HUES6 (cell line): Measurements from ENCODE around the gene ZNF341.

ENCODE experiments used
- H3K27ac ChIP-seq: 2 replicates; pipeline ENCODE4 v1.7.0; 2013; ENCODE audit warnings: low read depth, mild to moderate bottlenecking, low read length, inconsistent platforms
- H3K27me3 ChIP-seq: 2 replicates; pipeline ENCODE4 v1.6.1; 2013; ENCODE audit warnings: low read length; ENCODE audit not compliant: control insufficient read depth, insufficient read depth
- H3K36me3 ChIP-seq: 2 replicates; pipeline ENCODE4 v1.6.1; 2013; ENCODE audit warnings: low read length; ENCODE audit not compliant: control insufficient read depth, insufficient read depth
- H3K4me1 ChIP-seq: 2 replicates; pipeline ENCODE4 v1.6.1; 2013; ENCODE audit warnings: low read length; ENCODE audit not compliant: control insufficient read depth, insufficient read depth
- H3K4me3 ChIP-seq: 2 replicates; pipeline ENCODE4 v1.5.1; 2013; ENCODE audit warnings: low read depth, low read length
- H3K9ac ChIP-seq: one replicate; pipeline ENCODE4 v1.6.1; 2013; ENCODE audit warnings: mild to moderate bottlenecking, low read length
- H3K9me3 ChIP-seq: 2 replicates; pipeline ENCODE4 v1.6.1; 2013; ENCODE audit warnings: low read depth, low read length; ENCODE audit not compliant: control insufficient read depth, insufficient read depth

ZNF341 gene

GRCh38 chr20:33837096-33837830, 105.5 kb downstream of the ZNF341 start:
- H3K9ac ChIP-seq, result no peak overlapping the region

GRCh38 chr20:33838035-33838864, 106.5 kb downstream of the ZNF341 start:
- Histone ChIP-seq H3K27ac (no peak overlapping the region), H3K9ac (no peak overlapping the region), H3K9me3 (no peaks in the 10 kb centered on the region), H3K36me3 (0 out of 2 replicates have a peak, but pooled peaks cover 6% of the 10 kb centered on the region), H3K4me1 (peaks cover 43% of the 10 kb centered on the region), H3K4me3 (no peak overlapping the region), H3K27me3 (no peaks in the 10 kb centered on the region)

More at GRCh38 chr20:33837096-33837830, 105.5 kb downstream of the ZNF341 start:
- H3K27me3 ChIP-seq, result no peaks in the 10 kb centered on the region
- H3K27ac ChIP-seq, result no peak overlapping the region
- H3K36me3 ChIP-seq, result 0 out of 2 replicates have a peak, but pooled peaks cover 6% of the 10 kb centered on the region
- no peaks in the 10 kb centered on the region for H3K9me3 ChIP-seq
- H3K4me3 ChIP-seq, result no peak overlapping the region
- peaks cover 37% of the 10 kb centered on the region for H3K4me1 ChIP-seq

- Histone ChIP-seq H3K27me3 (no peaks in the 10 kb centered on the region), H3K36me3 (0 out of 2 replicates have a peak, but pooled peaks cover 6% of the 10 kb centered on the region), H3K9me3 (no peaks in the 10 kb centered on the region), H3K4me1 (peaks cover 47% of the 10 kb centered on the region), H3K27ac (no peak overlapping the region), H3K4me3 (no peak overlapping the region), H3K9ac (no peak overlapping the region)
Measured at GRCh38 chr20:33839591-33839990, 107.8 kb downstream of the ZNF341 start.

GRCh38 chr20:33840160-33840559, 108.4 kb downstream of the ZNF341 start:
- H3K9ac ChIP-seq, result no peak overlapping the region
- H3K36me3 ChIP-seq, result 0 out of 2 replicates have a peak, but pooled peaks cover 1% of the 10 kb centered on the region
- H3K27me3 ChIP-seq, result no peaks in the 10 kb centered on the region
- no peaks in the 10 kb centered on the region for H3K9me3 ChIP-seq
- H3K4me1 ChIP-seq, result peaks cover 47% of the 10 kb centered on the region
- no peak overlapping the region for H3K27ac ChIP-seq
- no peak overlapping the region for H3K4me3 ChIP-seq

- Histone ChIP-seq H3K9me3 (no peaks in the 10 kb centered on the region), H3K36me3 (no peaks in the 10 kb centered on the region), H3K9ac (no peak overlapping the region), H3K27me3 (no peaks in the 10 kb centered on the region), H3K27ac (no peak overlapping the region), H3K4me3 (no peak overlapping the region), H3K4me1 (peaks cover 51% of the 10 kb centered on the region)
Measured at GRCh38 chr20:33840759-33841435, 109.1 kb downstream of the ZNF341 start.

GRCh38 chr20:33841436-33841799, 109.6 kb downstream of the ZNF341 start:
- Histone ChIP-seq H3K4me1 (peaks cover 56% of the 10 kb centered on the region), H3K27me3 (no peaks in the 10 kb centered on the region), H3K36me3 (no peaks in the 10 kb centered on the region), H3K27ac (no peak overlapping the region), H3K4me3 (no peak overlapping the region), H3K9ac (no peak overlapping the region), H3K9me3 (no peaks in the 10 kb centered on the region)
